ENCODE data around the gene SPATA24. TPM values are rescaled to one million over a fixed set of nuclear protein-coding genes. Genes with fewer than 3 reads are reported as not detected.

Gene SPATA24, protein sequence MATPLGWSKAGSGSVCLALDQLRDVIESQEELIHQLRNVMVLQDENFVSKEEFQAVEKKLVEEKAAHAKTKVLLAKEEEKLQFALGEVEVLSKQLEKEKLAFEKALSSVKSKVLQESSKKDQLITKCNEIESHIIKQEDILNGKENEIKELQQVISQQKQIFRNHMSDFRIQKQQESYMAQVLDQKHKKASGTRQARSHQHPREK
- 1 to 10 TPM; 4.0 to 6.9 (median 5.2) TPM for total RNA-seq (2021; fragmentation: NEBNext Ultra II Directional; extraction: Animal tissue kit (Norgen Biotek cat#: 25700))
- long read RNA-seq, partial matches to known transcripts = 0 of 4 reads
- long read RNA-seq, other reads (novel, unspliced or antisense) = 0 of 4 reads

DNA sequence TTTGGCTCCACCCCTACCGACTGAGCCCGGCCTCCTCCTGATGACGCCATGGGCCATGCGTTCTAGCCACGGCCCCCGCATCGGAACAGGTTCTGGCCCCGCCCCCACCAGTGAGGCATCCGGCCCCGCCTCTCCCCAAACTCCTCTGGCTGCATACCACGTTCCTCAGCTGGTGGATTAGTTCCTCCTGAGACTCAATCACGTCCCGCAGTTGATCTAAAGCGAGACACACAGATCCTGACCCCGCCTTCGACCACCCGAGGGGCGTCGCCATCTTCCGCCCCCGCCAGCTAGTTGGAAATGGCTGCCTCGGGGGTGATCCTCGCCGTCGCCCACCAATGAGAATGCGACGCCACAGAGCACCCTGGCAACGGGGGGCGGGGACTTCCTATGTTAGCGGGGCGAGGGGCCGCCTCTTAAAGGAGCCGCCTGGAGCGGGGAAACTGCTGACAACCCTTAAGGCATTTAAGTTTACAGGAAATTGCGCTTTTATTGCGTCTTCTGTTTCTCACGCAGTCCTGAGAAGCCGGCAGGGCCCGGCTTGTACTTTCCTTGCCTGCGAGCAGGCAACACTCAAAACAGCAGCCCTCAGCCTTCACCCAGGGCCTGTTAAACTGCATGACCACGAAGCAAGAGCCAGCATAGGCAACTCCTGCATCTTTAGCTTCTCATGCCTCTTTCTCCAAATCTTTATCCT, at the start of gene SPATA24:
Gene SPATA24, minus strand, starts transcription at position 303 of the 697 bp plus-strand sequence. Its CDS starts 29 bp downstream, at position 274.
- peak; percentile 94 for DNase-seq
- TF ChIP-seq, protein P1, sequence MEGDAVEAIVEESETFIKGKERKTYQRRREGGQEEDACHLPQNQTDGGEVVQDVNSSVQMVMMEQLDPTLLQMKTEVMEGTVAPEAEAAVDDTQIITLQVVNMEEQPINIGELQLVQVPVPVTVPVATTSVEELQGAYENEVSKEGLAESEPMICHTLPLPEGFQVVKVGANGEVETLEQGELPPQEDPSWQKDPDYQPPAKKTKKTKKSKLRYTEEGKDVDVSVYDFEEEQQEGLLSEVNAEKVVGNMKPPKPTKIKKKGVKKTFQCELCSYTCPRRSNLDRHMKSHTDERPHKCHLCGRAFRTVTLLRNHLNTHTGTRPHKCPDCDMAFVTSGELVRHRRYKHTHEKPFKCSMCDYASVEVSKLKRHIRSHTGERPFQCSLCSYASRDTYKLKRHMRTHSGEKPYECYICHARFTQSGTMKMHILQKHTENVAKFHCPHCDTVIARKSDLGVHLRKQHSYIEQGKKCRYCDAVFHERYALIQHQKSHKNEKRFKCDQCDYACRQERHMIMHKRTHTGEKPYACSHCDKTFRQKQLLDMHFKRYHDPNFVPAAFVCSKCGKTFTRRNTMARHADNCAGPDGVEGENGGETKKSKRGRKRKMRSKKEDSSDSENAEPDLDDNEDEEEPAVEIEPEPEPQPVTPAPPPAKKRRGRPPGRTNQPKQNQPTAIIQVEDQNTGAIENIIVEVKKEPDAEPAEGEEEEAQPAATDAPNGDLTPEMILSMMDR (IDR thresholded peaks at IDR 0.05) = no peak
- no peaks in the 10 kb centered on the region for H3K36me3 Mint-ChIP-seq (ENCODE audit: low read depth)
- peaks cover 20% of the 10 kb centered on the region for H3K4me1 Mint-ChIP-seq (ENCODE audit: low read depth)
- H3K9me3 Mint-ChIP-seq = no peaks in the 10 kb centered on the region
- peaks cover 1% of the 10 kb centered on the region for H3K27me3 Mint-ChIP-seq (ENCODE audit: insufficient read depth)
- H3K4me3 Mint-ChIP-seq = peak within 1 kb of the TSS; percentile 96
- H3K27ac Mint-ChIP-seq = peak within 1 kb of the TSS; percentile 100

DNA sequence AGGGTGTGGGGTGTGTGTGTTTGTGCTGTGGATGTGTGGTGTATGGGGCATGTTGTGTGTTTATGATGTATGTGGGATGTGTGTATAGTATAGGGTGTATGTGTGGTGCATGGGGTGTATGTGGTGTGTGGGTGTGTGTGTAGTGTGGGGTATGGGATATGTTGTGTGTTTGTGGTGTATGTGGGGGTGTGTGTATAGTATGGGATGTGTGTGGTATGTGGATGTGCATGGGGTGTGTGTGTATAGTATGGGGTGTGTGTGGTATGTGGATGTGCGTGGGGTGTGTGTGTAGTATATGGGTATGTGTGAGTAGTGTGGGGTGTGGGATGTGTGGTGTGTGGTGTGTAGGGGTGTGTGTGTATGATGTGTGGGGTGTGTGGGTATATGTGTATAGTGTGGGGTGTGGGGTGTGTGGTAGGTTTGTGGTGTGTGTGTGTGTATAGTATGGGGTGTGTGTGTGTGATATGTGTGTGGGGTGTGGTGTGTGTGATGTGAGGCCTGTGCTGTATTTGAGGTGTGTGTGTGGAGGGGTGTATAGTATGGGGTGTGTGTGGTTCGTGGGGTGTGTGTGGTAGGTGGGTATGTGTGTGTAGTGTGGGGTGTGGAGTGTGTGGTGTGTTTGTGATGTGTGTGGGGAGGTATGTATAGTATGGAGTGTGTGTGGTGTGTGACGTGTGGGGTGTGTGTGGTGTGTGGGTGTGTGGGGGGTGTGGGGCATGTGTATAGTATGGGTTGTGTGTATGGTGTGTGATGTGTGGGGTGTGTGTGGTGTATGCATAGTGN, 48.2 kb upstream of the SPATA24 start:
- Mint-ChIP-seq H3K9me3 (no peaks in the 10 kb centered on the region), H3K36me3 (ENCODE audit: low read depth) (no peaks in the 10 kb centered on the region), H3K4me1 (ENCODE audit: low read depth) (peaks cover 9% of the 10 kb centered on the region), H3K27ac (no peak overlapping the region), H3K4me3 (no peak overlapping the region), H3K27me3 (ENCODE audit: insufficient read depth) (no peaks in the 10 kb centered on the region)
- DNase-seq = no peak
- TF ChIP-seq, protein P1 (IDR thresholded peaks at IDR 0.05) = no peak

DNA sequence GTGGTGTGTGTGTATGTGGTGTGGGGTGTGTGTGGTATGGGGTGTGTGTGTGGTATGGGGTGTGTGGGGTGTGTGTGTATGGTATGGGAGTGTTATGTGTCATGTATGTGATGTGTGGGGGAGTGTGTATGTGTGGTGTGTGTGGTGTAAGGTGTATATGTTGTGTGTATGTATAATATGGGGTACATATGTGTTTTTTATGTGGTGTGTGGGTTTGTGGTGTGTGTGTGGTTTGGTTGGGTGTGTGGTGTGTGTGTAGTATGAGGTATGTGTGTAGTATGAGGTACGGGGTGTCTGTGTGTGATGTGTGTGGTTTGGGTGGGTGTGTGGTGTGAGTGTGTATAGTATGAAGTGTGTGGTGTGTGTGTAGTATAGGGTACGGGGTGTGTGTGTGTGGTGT, 47.3 kb upstream of the SPATA24 start:
- Mint-ChIP-seq H3K9me3 (no peaks in the 10 kb centered on the region), H3K4me3 (no peak overlapping the region), H3K27me3 (ENCODE audit: insufficient read depth) (no peaks in the 10 kb centered on the region), H3K36me3 (ENCODE audit: low read depth) (no peaks in the 10 kb centered on the region), H3K27ac (no peak overlapping the region), H3K4me1 (ENCODE audit: low read depth) (peaks cover 18% of the 10 kb centered on the region)
- TF ChIP-seq, protein P1 (IDR thresholded peaks at IDR 0.05) = no peak
- DNase-seq = no peak

DNA sequence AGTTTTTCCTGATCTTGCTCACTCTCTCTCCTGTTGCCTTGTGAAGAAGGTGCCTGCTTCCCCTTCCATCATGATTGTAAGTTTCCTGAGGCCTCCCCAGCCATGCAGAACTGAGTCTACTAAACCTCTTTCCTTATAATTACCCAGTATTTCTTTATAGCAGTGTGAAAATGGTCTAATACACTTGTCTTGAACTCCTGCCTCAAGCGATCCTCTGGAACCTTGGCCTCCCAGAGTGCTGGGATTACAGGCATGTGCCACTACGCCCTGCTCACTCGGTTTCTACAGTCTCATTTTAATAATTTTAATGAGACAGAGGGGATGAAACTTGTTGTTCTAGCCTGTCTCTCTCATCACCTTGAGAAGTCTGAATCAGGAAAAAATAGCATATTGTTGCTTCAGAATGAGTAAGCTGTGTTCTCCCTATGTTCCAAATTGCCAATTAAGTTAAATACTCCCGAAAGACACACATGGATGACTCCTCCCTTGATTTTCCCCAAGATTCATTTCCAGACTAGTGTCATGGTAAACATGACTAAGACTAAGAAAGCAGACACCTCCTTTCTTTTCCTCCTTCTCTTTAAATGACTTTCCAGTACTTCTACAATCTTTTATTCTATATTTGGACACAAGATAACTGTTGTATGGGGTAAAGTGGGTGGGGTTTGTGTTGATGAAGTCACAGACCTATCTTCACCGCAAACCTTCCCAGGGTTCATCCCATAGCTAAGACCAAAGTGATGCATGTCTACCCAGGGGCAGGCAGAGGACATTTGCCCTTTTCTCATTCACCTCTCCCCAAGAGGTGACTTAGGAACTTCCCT, 43.3 kb upstream of the SPATA24 start:
- Mint-ChIP-seq H3K27ac (peak overlapping the region; percentile 60), H3K27me3 (ENCODE audit: insufficient read depth) (peaks cover 3% of the 10 kb centered on the region; the same call in 1 of the 2 replicates), H3K36me3 (ENCODE audit: low read depth) (no peaks in the 10 kb centered on the region), H3K9me3 (no peaks in the 10 kb centered on the region), H3K4me3 (no peak overlapping the region; the same call in 1 of the 2 replicates), H3K4me1 (ENCODE audit: low read depth) (peaks cover 58% of the 10 kb centered on the region)
- DNase-seq = peak; percentile 57
- TF ChIP-seq, protein P1 (IDR thresholded peaks at IDR 0.05) = no peak
